Measurements from ENCODE around the gene TAS2R14. TPM values are rescaled to one million over a fixed set of nuclear protein-coding genes. Genes with fewer than 3 reads are reported as not detected.

TAS2R14 gene
- total and polyA plus RNA-seq, 7 donors = 0.18 to 0.85 (median 0.66) TPM

DNA sequence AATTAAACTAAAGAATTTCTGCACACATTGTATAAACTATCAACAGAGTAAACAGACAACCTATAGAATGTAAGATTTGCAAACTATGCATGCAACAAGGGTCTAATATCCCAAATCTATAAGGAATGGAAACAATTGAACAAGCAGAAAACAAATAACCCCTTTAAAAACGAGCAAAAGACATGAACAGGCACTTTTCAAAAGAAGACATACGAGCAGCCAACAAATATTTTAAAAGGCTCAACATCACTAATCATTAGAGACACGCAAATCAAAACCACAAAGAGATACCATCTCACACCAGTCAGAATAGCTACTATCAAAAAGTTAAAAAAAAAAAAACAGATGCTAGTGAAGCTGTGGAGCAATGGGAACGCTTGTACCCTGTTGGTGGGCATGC, 34.4 kb downstream of the TAS2R14 start:
- no peak overlapping the region for H3K4me3 ChIP-seq
- intact Hi-C loops (cut with DNase I) = no loop called here
- 96 to 98% (median 96%) methylated on average over 4 of the region's 4 CpGs for WGBS, 3 donors
- DNase-seq (no peak), ATAC-seq (no peak)
- no peak overlapping the region for H3K27ac ChIP-seq
- no peaks in the 10 kb centered on the region for H3K36me3 ChIP-seq (ENCODE audit: insufficient read depth in 1 of 2, low read depth in 1 of 2)
- TF ChIP-seq, protein P1, sequence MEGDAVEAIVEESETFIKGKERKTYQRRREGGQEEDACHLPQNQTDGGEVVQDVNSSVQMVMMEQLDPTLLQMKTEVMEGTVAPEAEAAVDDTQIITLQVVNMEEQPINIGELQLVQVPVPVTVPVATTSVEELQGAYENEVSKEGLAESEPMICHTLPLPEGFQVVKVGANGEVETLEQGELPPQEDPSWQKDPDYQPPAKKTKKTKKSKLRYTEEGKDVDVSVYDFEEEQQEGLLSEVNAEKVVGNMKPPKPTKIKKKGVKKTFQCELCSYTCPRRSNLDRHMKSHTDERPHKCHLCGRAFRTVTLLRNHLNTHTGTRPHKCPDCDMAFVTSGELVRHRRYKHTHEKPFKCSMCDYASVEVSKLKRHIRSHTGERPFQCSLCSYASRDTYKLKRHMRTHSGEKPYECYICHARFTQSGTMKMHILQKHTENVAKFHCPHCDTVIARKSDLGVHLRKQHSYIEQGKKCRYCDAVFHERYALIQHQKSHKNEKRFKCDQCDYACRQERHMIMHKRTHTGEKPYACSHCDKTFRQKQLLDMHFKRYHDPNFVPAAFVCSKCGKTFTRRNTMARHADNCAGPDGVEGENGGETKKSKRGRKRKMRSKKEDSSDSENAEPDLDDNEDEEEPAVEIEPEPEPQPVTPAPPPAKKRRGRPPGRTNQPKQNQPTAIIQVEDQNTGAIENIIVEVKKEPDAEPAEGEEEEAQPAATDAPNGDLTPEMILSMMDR (IDR thresholded peaks at IDR 0.05) = no peak
- peaks cover 24% of the 10 kb centered on the region for H3K9me3 ChIP-seq
- no peaks in the 10 kb centered on the region for H3K27me3 ChIP-seq (ENCODE audit: insufficient read depth in 3 of 3, low read length in 2 of 3)
- H3K4me1 ChIP-seq = no peaks in the 10 kb centered on the region

DNA sequence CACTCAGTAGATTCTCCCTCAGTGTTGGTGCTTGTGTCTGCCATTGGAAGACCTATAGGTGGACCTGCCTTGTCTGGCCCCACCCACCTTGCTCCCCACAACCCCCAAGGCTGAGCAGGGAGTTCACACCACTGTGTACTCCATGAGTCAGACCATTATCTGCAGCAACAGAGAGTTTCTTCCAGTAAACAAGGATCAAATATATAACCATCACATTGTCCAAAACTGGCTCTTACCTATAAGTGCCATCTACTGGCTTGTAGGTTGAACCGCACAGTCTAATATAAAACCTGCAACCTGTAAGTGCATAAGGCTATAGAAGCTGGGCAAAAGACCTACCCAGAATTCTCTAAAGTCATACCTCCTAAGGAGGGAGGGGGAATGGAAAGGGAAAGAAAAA, 37.6 kb downstream of the TAS2R14 start:
- no peak for ATAC-seq
- H3K9me3 ChIP-seq = peaks cover 24% of the 10 kb centered on the region

DNA sequence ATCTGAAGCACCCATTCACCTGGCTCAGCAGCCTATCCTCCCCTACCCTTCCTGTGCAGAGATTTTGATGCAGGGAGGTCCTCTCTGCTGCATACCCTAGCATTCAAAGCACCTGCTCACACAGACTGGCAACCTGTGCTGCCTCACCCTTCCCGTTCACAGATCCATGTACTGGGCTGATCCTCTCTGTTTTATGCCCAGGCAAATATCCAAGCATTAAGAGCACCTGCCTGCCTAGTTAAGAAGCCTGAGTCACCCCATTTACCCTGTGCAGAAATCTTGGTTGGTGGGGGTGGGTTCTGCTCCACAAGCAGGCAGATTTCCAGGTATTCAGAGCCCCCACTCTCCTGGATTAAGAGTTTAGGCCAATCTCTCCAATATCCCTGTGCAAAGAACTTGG, 38.1 kb downstream of the TAS2R14 start:
- TF ChIP-seq, protein P1 (IDR thresholded peaks at IDR 0.05) = no peak
- peaks cover 24% of the 10 kb centered on the region for H3K9me3 ChIP-seq
- DNase-seq (no peak), ATAC-seq (no peak)
- 100% methylated on average over 1 of the region's 1 CpG for WGBS, 3 donors
- H3K4me1 ChIP-seq = no peaks in the 10 kb centered on the region
- no peaks in the 10 kb centered on the region for H3K36me3 ChIP-seq (ENCODE audit: insufficient read depth in 1 of 2, low read depth in 1 of 2)
- H3K27me3 ChIP-seq (ENCODE audit: insufficient read depth in 3 of 3, low read length in 2 of 3) = no peaks in the 10 kb centered on the region
- intact Hi-C loops (cut with DNase I) = no loop called here
- no peak overlapping the region for H3K27ac ChIP-seq
- no peak overlapping the region for H3K4me3 ChIP-seq

More for the DNA sequence above, 37.6 kb downstream of the TAS2R14 start:
- 96 to 100% (median 97%) methylated on average over 1 of the region's 1 CpG for WGBS, 3 donors
- DNase-seq = no peak
- Histone ChIP-seq H3K27me3 (ENCODE audit: insufficient read depth in 3 of 3, low read length in 2 of 3) (no peaks in the 10 kb centered on the region), H3K27ac (no peak overlapping the region), H3K36me3 (ENCODE audit: insufficient read depth in 1 of 2, low read depth in 1 of 2) (no peaks in the 10 kb centered on the region), H3K4me3 (no peak overlapping the region), H3K4me1 (no peaks in the 10 kb centered on the region)
- intact Hi-C loops (cut with DNase I) = no loop called here
- TF ChIP-seq, protein P1 (IDR thresholded peaks at IDR 0.05) = no peak

DNA sequence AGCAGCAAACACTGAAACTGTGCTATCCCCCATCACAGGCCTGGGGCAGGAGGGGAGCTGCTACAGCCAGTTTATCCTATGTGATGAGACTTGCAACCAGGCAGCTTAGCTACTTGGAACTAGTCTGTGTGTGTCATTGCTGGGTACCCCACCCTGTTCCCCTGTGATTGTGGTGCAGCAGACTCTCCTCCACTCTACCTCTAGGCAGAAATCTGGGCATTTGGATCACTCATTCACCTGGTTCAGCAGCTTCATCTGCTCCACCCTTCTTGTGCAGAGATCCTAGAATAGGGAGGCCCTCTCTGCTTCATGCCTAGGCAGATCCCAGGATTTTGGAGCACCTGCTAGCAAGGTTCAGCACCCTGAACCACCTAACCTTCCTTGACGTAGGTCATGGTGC, 38.5 kb downstream of the TAS2R14 start:
- Histone ChIP-seq H3K4me3 (no peak overlapping the region), H3K9me3 (peaks cover 23% of the 10 kb centered on the region), H3K4me1 (no peaks in the 10 kb centered on the region), H3K36me3 (ENCODE audit: insufficient read depth in 1 of 2, low read depth in 1 of 2) (no peaks in the 10 kb centered on the region), H3K27ac (no peak overlapping the region), H3K27me3 (ENCODE audit: insufficient read depth in 3 of 3, low read length in 2 of 3) (no peaks in the 10 kb centered on the region)
- TF ChIP-seq, protein P1 (IDR thresholded peaks at IDR 0.05) = no peak
- 86 to 96% (median 94%) methylated on average over 1 of the region's 1 CpG for WGBS, 3 donors
- ATAC-seq (no peak), DNase-seq (no peak)
- intact Hi-C loops (cut with DNase I) = no loop called here

DNA sequence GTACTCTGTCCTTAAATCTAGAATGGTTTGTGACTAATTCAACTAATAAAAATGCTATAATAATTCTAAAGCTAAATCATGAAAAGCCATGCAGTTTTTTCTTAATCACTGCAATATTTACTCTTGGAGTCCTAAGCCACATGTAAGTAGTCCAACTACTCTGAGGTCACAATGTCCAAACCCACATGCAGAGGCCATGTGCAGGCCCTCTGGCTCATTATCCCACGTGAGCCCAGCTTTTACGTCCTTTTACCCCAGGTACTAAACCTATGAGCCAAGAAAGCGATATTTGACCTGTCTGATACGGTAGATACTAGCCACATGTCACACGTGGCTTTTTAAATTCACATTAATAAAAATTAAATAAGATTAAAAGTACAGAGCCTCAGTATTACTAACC, 42.2 kb downstream of the TAS2R14 start:
- Histone ChIP-seq H3K4me1 (no peaks in the 10 kb centered on the region), H3K27me3 (ENCODE audit: insufficient read depth in 3 of 3, low read length in 2 of 3) (no peaks in the 10 kb centered on the region), H3K4me3 (no peak overlapping the region), H3K27ac (no peak overlapping the region), H3K36me3 (ENCODE audit: insufficient read depth in 1 of 2, low read depth in 1 of 2) (no peaks in the 10 kb centered on the region), H3K9me3 (no peaks in the 10 kb centered on the region)
- WGBS, 3 donors = 90 to 97% (median 92%) methylated on average over 5 of the region's 5 CpGs
- DNase-seq (no peak), ATAC-seq (no peak)
- intact Hi-C loops (cut with DNase I) = no loop called here
- TF ChIP-seq, protein P1 (IDR thresholded peaks at IDR 0.05) = no peak
